ENCODE measurements around the gene NPEPL1. TPM values are rescaled to one million over a fixed set of nuclear protein-coding genes. Genes with fewer than 3 reads are reported as not detected.

The NPEPL1 gene
- total RNA-seq, 1 donor from 2014 or later: 20.9 TPM

- peaks cover 48 to 60% (median 50%) of the 10 kb centered on the region in 3 donors for H3K36me3 ChIP-seq (ENCODE audit: control insufficient read depth in 3 of 3, insufficient read depth in 3 of 3, low read length in 3 of 3)
- H3K9me3 ChIP-seq (ENCODE audit: control insufficient read depth in 3 of 3, low read length in 3 of 3): no peaks in the 10 kb centered on the region
- no peak overlapping the region for H3K27ac ChIP-seq (ENCODE audit: low read depth, low read length)
- no peaks in the 10 kb centered on the region for H3K27me3 ChIP-seq (ENCODE audit: control insufficient read depth in 3 of 3, insufficient read depth in 3 of 3, low read length in 3 of 3)
- H3K4me3 ChIP-seq (ENCODE audit: low read length in 3 of 3): no peak overlapping the region
- H3K4me1 ChIP-seq (ENCODE audit: control insufficient read depth in 3 of 3, insufficient read depth in 3 of 3, low read length in 3 of 3): peaks cover 0 to 3% (median 3%) of the 10 kb centered on the region in 3 donors
- no peak overlapping the region for H3K9ac ChIP-seq (ENCODE audit: low read depth in 1 of 3, low read length in 3 of 3)
Measured at GRCh38 chr20:58703765-58704371, 11.3 kb downstream of the NPEPL1 start.

DNA sequence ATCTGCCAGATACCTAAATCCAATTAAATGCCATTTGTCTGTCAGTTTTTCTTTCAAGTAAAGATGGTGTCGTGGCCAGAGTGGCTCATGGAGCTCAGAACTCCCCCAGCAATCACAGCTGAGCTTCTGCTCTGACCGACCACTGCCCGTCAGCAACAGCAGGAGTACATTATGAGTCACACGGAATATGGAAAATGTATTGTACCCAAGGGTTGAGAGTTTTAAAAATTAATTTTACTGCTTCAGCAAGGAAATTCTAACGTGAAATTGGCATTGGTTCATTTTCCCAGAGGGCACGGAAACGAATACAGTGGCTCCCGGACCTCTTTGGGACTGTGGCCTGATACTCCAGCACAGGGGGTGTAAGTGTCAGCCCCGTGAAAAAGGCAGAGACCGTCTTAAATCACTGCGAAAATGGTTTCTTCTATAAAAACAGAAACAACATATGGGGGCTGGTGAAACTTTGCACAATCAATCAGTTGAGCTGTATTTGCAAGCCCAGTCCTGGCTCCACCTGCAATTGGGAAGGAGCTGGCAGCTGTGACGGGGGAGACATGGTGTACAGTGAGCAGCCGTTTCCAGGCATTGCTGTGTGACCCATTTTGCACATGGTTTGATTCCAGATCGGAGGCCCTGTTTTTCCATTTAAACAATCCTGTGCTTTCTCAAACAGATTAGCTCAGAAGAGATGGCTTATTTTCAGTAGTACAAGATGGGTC is 12.8 kb downstream of the NPEPL1 start:
- Histone ChIP-seq H3K27ac (ENCODE audit: low read depth, low read length) (no peak overlapping the region), H3K9me3 (ENCODE audit: control insufficient read depth in 3 of 3, low read length in 3 of 3) (no peaks in the 10 kb centered on the region), H3K36me3 (ENCODE audit: control insufficient read depth in 3 of 3, insufficient read depth in 3 of 3, low read length in 3 of 3) (peaks cover 36 to 53% (median 37%) of the 10 kb centered on the region in 3 donors)

DNA sequence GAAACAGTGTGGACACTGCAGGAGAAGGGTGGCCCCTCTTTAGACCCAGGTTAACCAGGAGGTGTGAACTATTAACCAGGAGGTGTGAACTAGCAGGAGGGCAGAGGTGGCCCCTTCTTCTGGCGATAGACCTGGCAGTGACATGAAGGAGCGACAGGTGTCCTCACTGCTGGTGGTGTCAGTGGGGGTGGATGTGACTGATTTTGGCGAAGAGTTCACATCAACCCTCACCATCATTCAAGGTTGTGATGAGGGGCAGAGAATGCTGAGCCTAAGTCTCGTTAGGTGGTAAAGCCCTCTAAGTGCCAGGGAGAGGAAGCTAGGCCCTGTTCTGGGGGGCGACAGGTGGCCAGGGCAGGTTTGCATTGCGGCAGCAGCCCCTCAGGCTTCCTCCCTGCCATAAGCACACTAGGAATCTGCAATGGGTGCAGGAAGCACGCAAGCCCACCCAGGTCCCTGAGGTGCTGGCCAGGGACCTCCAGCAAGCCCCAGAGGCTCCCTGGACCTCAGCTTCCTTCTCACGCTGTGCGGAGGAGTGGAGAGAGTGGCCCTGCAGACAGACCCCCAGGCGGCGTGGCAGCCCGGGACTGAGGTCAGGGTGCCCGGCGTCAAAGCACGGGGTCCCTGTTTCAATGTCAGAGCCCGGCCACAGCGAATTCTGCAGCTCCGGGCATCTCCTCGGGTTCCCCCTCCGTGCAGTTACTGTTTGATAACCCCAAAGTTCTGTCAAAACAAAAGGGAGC is 13.7 kb downstream of the NPEPL1 start:
- H3K27ac ChIP-seq (ENCODE audit: low read depth, low read length): no peak overlapping the region
- no peaks in the 10 kb centered on the region for H3K27me3 ChIP-seq (ENCODE audit: control insufficient read depth in 3 of 3, insufficient read depth in 3 of 3, low read length in 3 of 3)
- peaks cover 33 to 50% (median 36%) of the 10 kb centered on the region in 3 donors for H3K36me3 ChIP-seq (ENCODE audit: control insufficient read depth in 3 of 3, insufficient read depth in 3 of 3, low read length in 3 of 3)

More for the DNA sequence above, 12.8 kb downstream of the NPEPL1 start:
- no peak overlapping the region for H3K9ac ChIP-seq (ENCODE audit: low read depth in 1 of 3, low read length in 3 of 3)
- H3K4me3 ChIP-seq (ENCODE audit: low read length in 3 of 3): no peak overlapping the region
- no peaks in the 10 kb centered on the region for H3K27me3 ChIP-seq (ENCODE audit: control insufficient read depth in 3 of 3, insufficient read depth in 3 of 3, low read length in 3 of 3)
- H3K4me1 ChIP-seq (ENCODE audit: control insufficient read depth in 3 of 3, insufficient read depth in 3 of 3, low read length in 3 of 3): no peaks in the 10 kb centered on the region

GRCh38 chr20:58706975-58707681 is 14.5 kb downstream of the NPEPL1 start:
- no peak overlapping the region for H3K27ac ChIP-seq (ENCODE audit: low read depth, low read length)
- H3K9me3 ChIP-seq (ENCODE audit: control insufficient read depth in 3 of 3, low read length in 3 of 3): no peaks in the 10 kb centered on the region
- H3K4me3 ChIP-seq (ENCODE audit: low read length in 3 of 3): no peak overlapping the region
- no peak overlapping the region for H3K9ac ChIP-seq (ENCODE audit: low read depth in 1 of 3, low read length in 3 of 3)
- no peaks in the 10 kb centered on the region for H3K27me3 ChIP-seq (ENCODE audit: control insufficient read depth in 3 of 3, insufficient read depth in 3 of 3, low read length in 3 of 3)
- no peaks in the 10 kb centered on the region for H3K4me1 ChIP-seq (ENCODE audit: control insufficient read depth in 3 of 3, insufficient read depth in 3 of 3, low read length in 3 of 3)
- H3K36me3 ChIP-seq (ENCODE audit: control insufficient read depth in 3 of 3, insufficient read depth in 3 of 3, low read length in 3 of 3): peaks cover 26 to 43% (median 29%) of the 10 kb centered on the region in 3 donors

More for the DNA sequence above, 13.7 kb downstream of the NPEPL1 start:
- Histone ChIP-seq H3K9me3 (ENCODE audit: control insufficient read depth in 3 of 3, low read length in 3 of 3) (no peaks in the 10 kb centered on the region), H3K4me1 (ENCODE audit: control insufficient read depth in 3 of 3, insufficient read depth in 3 of 3, low read length in 3 of 3) (no peaks in the 10 kb centered on the region), H3K9ac (ENCODE audit: low read depth in 1 of 3, low read length in 3 of 3) (no peak overlapping the region), H3K4me3 (ENCODE audit: low read length in 3 of 3) (no peak overlapping the region)

- no peaks in the 10 kb centered on the region for H3K27me3 ChIP-seq (ENCODE audit: control insufficient read depth in 3 of 3, insufficient read depth in 3 of 3, low read length in 3 of 3)
- H3K4me3 ChIP-seq (ENCODE audit: low read length in 3 of 3): no peak overlapping the region
- H3K9me3 ChIP-seq (ENCODE audit: control insufficient read depth in 3 of 3, low read length in 3 of 3): no peaks in the 10 kb centered on the region
- H3K9ac ChIP-seq (ENCODE audit: low read depth in 1 of 3, low read length in 3 of 3): no peak overlapping the region
- no peak overlapping the region for H3K27ac ChIP-seq (ENCODE audit: low read depth, low read length)
- peaks cover 23 to 37% (median 25%) of the 10 kb centered on the region in 3 donors for H3K36me3 ChIP-seq (ENCODE audit: control insufficient read depth in 3 of 3, insufficient read depth in 3 of 3, low read length in 3 of 3)
- H3K4me1 ChIP-seq (ENCODE audit: control insufficient read depth in 3 of 3, insufficient read depth in 3 of 3, low read length in 3 of 3): no peaks in the 10 kb centered on the region
Measured at GRCh38 chr20:58707770-58708169, 15.2 kb downstream of the NPEPL1 start.

GRCh38 chr20:58708246-58708931 is 15.8 kb downstream of the NPEPL1 start:
- Histone ChIP-seq H3K4me3 (ENCODE audit: low read length in 3 of 3) (no peak overlapping the region), H3K27me3 (ENCODE audit: control insufficient read depth in 3 of 3, insufficient read depth in 3 of 3, low read length in 3 of 3) (no peaks in the 10 kb centered on the region), H3K27ac (ENCODE audit: low read depth, low read length) (no peak overlapping the region), H3K36me3 (ENCODE audit: control insufficient read depth in 3 of 3, insufficient read depth in 3 of 3, low read length in 3 of 3) (peaks cover 17 to 31% (median 18%) of the 10 kb centered on the region in 3 donors), H3K4me1 (ENCODE audit: control insufficient read depth in 3 of 3, insufficient read depth in 3 of 3, low read length in 3 of 3) (no peaks in the 10 kb centered on the region), H3K9me3 (ENCODE audit: control insufficient read depth in 3 of 3, low read length in 3 of 3) (no peaks in the 10 kb centered on the region), H3K9ac (ENCODE audit: low read depth in 1 of 3, low read length in 3 of 3) (no peak overlapping the region)

DNA sequence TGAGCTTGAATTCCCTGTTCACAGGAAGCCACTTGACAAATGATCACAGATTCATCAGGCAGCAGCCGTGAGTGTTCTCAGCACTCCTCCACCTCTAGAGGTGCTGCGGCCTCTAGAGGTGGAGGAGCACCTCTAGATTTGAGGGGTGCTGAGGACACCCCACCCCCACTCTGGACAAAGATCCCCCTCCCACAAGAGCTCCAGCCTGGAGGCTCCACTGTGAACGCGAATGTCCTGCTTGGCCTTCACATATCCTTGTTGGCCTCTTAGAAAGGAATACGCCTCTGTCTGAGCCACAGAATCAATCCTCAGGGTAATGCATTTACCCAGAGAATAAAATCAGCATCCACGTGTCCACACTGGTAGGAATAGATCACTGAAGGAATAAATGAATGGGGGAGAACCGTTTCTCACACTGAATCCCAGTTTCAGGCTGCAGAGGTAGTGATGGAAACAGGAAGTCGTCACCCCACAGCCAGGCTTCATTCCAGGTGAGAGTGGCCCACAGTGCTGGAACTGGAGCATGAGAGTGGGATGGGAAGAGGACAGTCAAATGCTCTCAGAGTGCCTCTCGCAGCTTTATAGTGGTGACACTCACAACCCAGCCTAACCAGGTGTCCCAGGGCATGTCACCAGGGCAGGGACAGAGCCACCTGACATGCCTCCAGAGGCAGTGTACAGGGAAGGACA is 16.6 kb downstream of the NPEPL1 start:
- no peaks in the 10 kb centered on the region for H3K4me1 ChIP-seq (ENCODE audit: control insufficient read depth in 3 of 3, insufficient read depth in 3 of 3, low read length in 3 of 3)
- H3K4me3 ChIP-seq (ENCODE audit: low read length in 3 of 3): no peak overlapping the region
- H3K9ac ChIP-seq (ENCODE audit: low read depth in 1 of 3, low read length in 3 of 3): no peak overlapping the region
- H3K9me3 ChIP-seq (ENCODE audit: control insufficient read depth in 3 of 3, low read length in 3 of 3): no peaks in the 10 kb centered on the region
- no peaks in the 10 kb centered on the region for H3K27me3 ChIP-seq (ENCODE audit: control insufficient read depth in 3 of 3, insufficient read depth in 3 of 3, low read length in 3 of 3)
- H3K27ac ChIP-seq (ENCODE audit: low read depth, low read length): no peak overlapping the region
- H3K36me3 ChIP-seq (ENCODE audit: control insufficient read depth in 3 of 3, insufficient read depth in 3 of 3, low read length in 3 of 3): peaks cover 10 to 23% (median 12%) of the 10 kb centered on the region in 3 donors

GRCh38 chr20:58709703-58710039 is 17.1 kb downstream of the NPEPL1 start:
- H3K9ac ChIP-seq (ENCODE audit: low read depth in 1 of 3, low read length in 3 of 3): no peak overlapping the region
- no peak overlapping the region for H3K27ac ChIP-seq (ENCODE audit: low read depth, low read length)
- no peak overlapping the region for H3K4me3 ChIP-seq (ENCODE audit: low read length in 3 of 3)
- H3K4me1 ChIP-seq (ENCODE audit: control insufficient read depth in 3 of 3, insufficient read depth in 3 of 3, low read length in 3 of 3): no peaks in the 10 kb centered on the region
- H3K27me3 ChIP-seq (ENCODE audit: control insufficient read depth in 3 of 3, insufficient read depth in 3 of 3, low read length in 3 of 3): no peaks in the 10 kb centered on the region
- no peaks in the 10 kb centered on the region for H3K9me3 ChIP-seq (ENCODE audit: control insufficient read depth in 3 of 3, low read length in 3 of 3)
- H3K36me3 ChIP-seq (ENCODE audit: control insufficient read depth in 3 of 3, insufficient read depth in 3 of 3, low read length in 3 of 3): peaks cover 10 to 22% (median 10%) of the 10 kb centered on the region in 3 donors

All from skeletal muscle tissue (tissue), 4 donors.